ENCODE results near the gene PNKP. TPM values are rescaled to one million over a fixed set of nuclear protein-coding genes. Genes with fewer than 3 reads are reported as not detected.

The PNKP gene
- total and polyA plus RNA-seq, 9 of the 15 experiments (the other 6 are each of a cell fraction or from before 2014, with no cell fraction given) = 2.8 to 85.4 (median 25.3) TPM

DNA sequence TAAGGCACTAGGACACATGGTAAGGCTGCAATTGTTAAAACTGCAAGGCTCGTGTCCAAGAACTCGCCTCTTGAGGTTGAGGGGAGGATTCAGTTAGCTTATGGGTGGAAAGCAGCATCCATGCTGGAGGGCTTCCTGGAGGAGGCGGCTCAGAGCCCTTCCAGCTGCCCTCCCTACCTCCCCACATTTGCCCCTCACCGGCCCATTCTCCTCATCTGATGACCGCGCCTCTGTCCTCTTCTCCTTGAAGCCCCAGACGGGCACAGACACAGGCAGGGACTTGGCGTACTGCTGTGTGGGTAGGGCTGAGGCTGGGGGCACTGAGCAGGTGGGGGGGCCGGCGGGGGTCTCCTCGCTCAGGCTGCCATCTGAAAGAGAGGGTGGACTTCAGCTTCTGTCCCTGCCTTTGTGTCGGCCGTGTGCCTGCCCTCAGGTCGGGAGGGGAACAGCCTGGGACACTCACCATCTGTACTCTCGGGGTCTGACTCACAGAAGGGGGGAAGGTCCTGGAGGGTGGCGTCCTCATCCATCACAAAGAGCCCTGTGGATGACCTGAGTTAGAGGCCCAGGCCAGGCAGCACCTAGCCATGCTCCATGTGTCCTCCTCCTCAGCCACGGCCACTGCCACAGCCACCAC, 4.1 kb upstream of the PNKP start (continued):
- TF ChIP-seq GTF3C2 (IDR thresholded peaks at IDR 0.05; ENCODE audit: borderline replicate concordance, extremely low read depth, insufficient read length) (peak; percentile 32), SMC3 (conservative IDR thresholded peaks at IDR 0.05; ENCODE audit: insufficient read depth, low read depth, low read length) (no peak), ZNF124 (CRISPR knock-in tag; IDR thresholded peaks at IDR 0.05) (no peak)
- TF ChIP-seq, protein P1, sequence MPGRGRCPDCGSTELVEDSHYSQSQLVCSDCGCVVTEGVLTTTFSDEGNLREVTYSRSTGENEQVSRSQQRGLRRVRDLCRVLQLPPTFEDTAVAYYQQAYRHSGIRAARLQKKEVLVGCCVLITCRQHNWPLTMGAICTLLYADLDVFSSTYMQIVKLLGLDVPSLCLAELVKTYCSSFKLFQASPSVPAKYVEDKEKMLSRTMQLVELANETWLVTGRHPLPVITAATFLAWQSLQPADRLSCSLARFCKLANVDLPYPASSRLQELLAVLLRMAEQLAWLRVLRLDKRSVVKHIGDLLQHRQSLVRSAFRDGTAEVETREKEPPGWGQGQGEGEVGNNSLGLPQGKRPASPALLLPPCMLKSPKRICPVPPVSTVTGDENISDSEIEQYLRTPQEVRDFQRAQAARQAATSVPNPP (IDR thresholded peaks at IDR 0.05; ENCODE audit: borderline replicate concordance, insufficient read depth, insufficient read length) = no peak
